Skeletal muscle cell (primary cell): ENCODE results near the gene WDR1.
A peak's percentile ranks its signal among the peaks of the same experiment; 100 is the strongest.

Experiments
- DNase-seq: peaks from one replicate; pipeline ENCODE4 v3.0.0-alpha.2; 2010; ENCODE audit warnings: low read depth
- H3K4me3 ChIP-seq: 2 replicates; pipeline ENCODE4 v1.5.1; 2011; ENCODE audit warnings: low read depth, mild to moderate bottlenecking, control low read depth, low read length, moderate library complexity

The WDR1 gene

GRCh38 chr4:10077483-10078335 is 38.9 kb downstream of the WDR1 start:
- no peak for DNase-seq
- no peak overlapping the region for H3K4me3 ChIP-seq

GRCh38 chr4:10077076-10077475 is 39.5 kb downstream of the WDR1 start:
- no peak for DNase-seq
- H3K4me3 ChIP-seq: no peak overlapping the region

DNA sequence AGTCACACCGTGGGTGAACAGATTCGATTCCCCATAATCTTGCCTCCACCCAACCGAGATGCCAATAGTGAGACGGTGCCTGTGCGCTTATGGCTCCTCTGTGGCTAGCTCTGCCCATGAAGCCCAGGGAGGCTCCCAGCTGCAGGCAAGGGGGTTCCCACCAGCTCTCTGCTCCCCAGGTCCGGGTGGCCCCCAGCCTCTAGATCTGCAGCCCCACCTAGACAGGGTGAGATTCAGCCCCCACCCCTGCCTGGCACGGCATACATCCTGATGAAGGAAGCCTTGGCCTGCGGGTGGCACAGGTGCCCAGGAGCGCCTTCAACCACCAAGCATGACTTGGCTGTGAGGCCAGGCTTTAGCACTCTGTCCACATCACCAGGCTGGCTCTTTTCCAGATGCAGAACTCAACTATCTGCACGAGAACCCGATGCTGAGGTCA is 40.6 kb downstream of the WDR1 start:
- no peak overlapping the region for H3K4me3 ChIP-seq

GRCh38 chr4:10075158-10075863 is 41.3 kb downstream of the WDR1 start:
- H3K4me3 ChIP-seq: no peak overlapping the region
- DNase-seq: no peak

More for the DNA sequence above, 40.6 kb downstream of the WDR1 start:
- no peak for DNase-seq

GRCh38 chr4:10074767-10075105 is 41.9 kb downstream of the WDR1 start:
- H3K4me3 ChIP-seq: no peak overlapping the region
- DNase-seq: no peak

- no peak overlapping the region for H3K4me3 ChIP-seq
- no peak for DNase-seq
Observed at GRCh38 chr4:10074076-10074766, 42.4 kb downstream of the WDR1 start.

DNA sequence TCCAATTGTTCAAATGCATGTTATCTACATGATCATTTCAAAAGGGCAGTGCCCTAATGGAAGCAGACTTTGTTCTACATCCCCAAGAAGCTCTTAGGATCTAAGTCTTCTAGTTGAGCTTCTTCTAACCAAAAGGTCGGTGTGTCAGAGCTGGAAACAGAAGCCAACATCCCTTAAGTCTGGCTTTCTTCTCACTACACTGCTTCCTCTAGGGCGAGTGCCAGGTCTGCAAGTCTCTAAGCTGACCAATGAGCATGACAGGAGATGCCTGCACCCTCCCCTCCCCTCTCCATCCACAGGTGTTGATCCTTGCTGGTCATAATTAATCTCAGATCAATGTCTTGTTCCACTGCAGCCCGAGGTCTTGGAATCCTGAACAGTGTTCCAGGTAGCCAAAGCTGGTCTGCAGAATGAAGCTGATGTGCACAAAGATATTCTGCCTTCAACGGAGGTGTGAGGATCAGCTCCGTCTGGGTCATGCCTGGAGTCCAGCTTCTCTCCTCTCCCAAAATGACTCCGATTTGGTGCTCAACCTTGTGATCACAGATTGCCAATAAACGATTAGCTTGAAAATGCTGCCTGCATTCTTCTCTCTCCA is 44.1 kb downstream of the WDR1 start:
- no peak for DNase-seq
- no peak overlapping the region for H3K4me3 ChIP-seq

GRCh38 chr4:10069075-10069642 is 47.4 kb downstream of the WDR1 start:
- DNase-seq: no peak
- no peak overlapping the region for H3K4me3 ChIP-seq

GRCh38 chr4:10066670-10067651 is 49.6 kb downstream of the WDR1 start:
- H3K4me3 ChIP-seq: no peak overlapping the region
- DNase-seq: no peak

DNA sequence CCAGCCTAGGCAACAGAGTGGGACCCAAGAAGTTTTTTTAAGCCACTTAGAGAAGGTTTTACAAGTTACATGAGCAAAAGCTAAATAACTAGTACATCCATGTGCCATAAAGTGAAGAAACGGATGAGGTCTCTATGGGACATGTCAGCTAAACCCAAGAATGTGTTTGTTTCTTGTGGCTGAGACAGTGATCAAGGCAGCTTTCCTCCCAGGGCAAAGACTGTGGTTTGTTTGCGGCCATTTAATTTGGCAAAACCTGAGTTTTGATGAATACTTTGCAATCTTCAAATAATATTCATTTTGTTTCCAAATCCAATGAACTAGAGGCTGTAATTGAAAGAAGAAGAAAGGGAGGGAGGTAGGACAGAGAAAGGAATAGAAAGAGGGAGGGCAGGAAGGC is 50.4 kb downstream of the WDR1 start:
- H3K4me3 ChIP-seq: no peak overlapping the region
- no peak for DNase-seq

- no peak overlapping the region for H3K4me3 ChIP-seq
- peak; percentile 54 for DNase-seq
Observed at GRCh38 chr4:10063544-10064300, 52.9 kb downstream of the WDR1 start.

DNA sequence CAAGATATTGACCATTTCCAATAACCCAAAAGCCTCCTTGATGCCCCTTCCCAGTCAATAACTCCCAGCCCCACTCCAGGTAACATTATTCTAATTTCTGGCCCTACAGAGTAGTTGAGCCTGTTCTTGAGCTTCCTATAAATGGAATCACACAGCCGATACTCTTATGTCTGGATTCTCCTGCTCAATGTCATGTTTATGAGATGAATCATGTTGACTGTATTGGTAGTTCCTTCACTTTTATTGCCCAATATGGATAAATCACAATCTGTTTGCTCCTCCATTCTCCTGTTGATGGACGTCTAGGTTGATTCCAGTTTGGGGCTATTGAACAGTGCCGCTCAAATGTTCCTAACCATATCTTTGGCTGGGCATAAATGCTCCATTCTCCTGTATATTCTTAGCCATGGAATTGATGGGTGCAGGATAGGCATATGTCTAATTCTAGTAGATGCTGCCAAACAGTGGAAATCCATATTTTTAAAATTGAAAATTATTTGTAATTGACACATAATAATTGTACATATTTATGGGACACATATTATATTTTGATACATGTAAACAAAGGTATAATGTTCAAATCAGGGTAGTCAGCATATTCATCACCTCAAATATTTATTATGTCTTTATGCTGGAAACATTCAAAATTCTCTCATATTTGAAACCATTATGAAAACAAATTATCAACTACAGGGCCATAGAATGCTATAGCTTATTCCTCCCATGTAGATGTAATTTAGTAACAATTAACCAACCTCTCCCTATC is 54.8 kb downstream of the WDR1 start:
- no peak for DNase-seq
- H3K4me3 ChIP-seq: no peak overlapping the region

GRCh38 chr4:10058371-10058770 is 58.2 kb downstream of the WDR1 start:
- DNase-seq: no peak
- no peak overlapping the region for H3K4me3 ChIP-seq

- no peak for DNase-seq
Observed at GRCh38 chr4:10057023-10057395, 59.6 kb downstream of the WDR1 start.

GRCh38 chr4:10056334-10057022 is 60.1 kb downstream of the WDR1 start:
- no peak overlapping the region for H3K4me3 ChIP-seq
- DNase-seq: no peak

More at GRCh38 chr4:10057023-10057395, 59.6 kb downstream of the WDR1 start:
- H3K4me3 ChIP-seq: no peak overlapping the region

DNA sequence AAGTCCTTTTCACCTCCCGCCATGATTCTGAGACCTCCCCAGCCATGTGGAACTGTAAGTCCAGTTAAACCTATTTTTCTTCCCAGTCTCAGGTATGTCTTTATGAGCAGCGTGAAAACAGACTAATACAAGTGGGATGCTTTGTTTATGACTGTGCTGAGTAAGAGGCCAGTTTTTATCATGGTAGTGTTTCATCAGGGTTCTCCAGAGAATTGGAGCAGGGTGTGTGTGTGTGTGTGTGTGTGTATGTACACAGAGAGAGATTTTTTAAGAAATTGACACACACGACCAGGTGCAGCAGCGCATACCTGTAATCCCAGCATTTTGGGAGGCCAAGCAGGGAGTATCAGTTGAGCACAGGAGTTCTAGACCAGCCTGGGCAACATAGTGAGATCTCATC is 60.7 kb downstream of the WDR1 start:
- no peak for DNase-seq
- no peak overlapping the region for H3K4me3 ChIP-seq
